ENCODE results near the gene UBXN7.

GRCh38 chr3:196321162-196321561 lies 111.1 kb downstream of the UBXN7 start:
- TF ChIP-seq, protein P1, sequence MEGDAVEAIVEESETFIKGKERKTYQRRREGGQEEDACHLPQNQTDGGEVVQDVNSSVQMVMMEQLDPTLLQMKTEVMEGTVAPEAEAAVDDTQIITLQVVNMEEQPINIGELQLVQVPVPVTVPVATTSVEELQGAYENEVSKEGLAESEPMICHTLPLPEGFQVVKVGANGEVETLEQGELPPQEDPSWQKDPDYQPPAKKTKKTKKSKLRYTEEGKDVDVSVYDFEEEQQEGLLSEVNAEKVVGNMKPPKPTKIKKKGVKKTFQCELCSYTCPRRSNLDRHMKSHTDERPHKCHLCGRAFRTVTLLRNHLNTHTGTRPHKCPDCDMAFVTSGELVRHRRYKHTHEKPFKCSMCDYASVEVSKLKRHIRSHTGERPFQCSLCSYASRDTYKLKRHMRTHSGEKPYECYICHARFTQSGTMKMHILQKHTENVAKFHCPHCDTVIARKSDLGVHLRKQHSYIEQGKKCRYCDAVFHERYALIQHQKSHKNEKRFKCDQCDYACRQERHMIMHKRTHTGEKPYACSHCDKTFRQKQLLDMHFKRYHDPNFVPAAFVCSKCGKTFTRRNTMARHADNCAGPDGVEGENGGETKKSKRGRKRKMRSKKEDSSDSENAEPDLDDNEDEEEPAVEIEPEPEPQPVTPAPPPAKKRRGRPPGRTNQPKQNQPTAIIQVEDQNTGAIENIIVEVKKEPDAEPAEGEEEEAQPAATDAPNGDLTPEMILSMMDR (IDR thresholded peaks at IDR 0.05; ENCODE audit: borderline replicate concordance, extremely low read depth, low read length, poor library complexity, severe bottlenecking): no peak
- TF ChIP-seq EZH2 (IDR thresholded peaks at IDR 0.05; ENCODE audit: borderline replicate concordance, low read depth, low read length, severe bottlenecking): no peak

Data from DND-41 (cell line).